ENCODE data around the gene SLC22A14.

DNA sequence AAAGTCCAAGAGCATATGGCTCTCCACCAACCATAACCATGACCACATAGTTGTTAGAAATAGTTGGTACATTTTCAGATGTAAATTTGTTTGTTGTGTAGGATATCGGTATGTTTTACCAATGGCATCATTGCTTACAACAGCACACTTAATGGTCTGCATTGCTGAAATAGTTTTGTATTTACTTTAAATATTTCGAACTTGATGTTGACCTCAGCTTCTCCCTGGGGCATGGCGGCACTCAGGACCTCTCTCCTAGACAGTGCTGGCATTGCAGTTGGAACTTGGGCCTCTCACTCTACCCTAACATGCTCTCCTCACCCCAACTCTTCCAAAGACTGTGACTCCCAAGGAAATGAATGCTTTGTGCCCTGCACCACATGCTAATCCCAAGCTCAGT is 11.5 kb upstream of the SLC22A14 start:
- TF ChIP-seq, protein P1, sequence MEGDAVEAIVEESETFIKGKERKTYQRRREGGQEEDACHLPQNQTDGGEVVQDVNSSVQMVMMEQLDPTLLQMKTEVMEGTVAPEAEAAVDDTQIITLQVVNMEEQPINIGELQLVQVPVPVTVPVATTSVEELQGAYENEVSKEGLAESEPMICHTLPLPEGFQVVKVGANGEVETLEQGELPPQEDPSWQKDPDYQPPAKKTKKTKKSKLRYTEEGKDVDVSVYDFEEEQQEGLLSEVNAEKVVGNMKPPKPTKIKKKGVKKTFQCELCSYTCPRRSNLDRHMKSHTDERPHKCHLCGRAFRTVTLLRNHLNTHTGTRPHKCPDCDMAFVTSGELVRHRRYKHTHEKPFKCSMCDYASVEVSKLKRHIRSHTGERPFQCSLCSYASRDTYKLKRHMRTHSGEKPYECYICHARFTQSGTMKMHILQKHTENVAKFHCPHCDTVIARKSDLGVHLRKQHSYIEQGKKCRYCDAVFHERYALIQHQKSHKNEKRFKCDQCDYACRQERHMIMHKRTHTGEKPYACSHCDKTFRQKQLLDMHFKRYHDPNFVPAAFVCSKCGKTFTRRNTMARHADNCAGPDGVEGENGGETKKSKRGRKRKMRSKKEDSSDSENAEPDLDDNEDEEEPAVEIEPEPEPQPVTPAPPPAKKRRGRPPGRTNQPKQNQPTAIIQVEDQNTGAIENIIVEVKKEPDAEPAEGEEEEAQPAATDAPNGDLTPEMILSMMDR (IDR thresholded peaks at IDR 0.05) = no peak
- no peak for TF ChIP-seq POLR2A (IDR thresholded peaks at IDR 0.05)
